Smooth muscle cell (in vitro differentiated cells): Measurements from ENCODE around the gene ZBTB16. TPM values are rescaled to one million over a fixed set of nuclear protein-coding genes. Genes with fewer than 3 reads are reported as not detected.

Source experiments
- DNase-seq: peaks from one replicate; lab custom pipeline; 2025; ENCODE audit not compliant: unreplicated experiment; lab: John Stamatoyannopoulos, UW
- H2AFZ ChIP-seq: fragments of 200-600 bp; sonication (generic); 2 replicates; pipeline ENCODE4 v1.6.0; 2016; ENCODE audit warnings: antibody characterized with exemption, low read depth, mild to moderate bottlenecking
- H3F3A ChIP-seq: fragments of 200-600 bp; sonication (generic); 2 replicates; pipeline ENCODE4 v1.6.0; 2017; ENCODE audit warnings: antibody characterized with exemption, low read depth
- H3K27ac ChIP-seq: fragments of 200-600 bp; sonication (generic); 2 replicates; pipeline ENCODE4 v1.5.1; 2016; ENCODE audit warnings: low read depth, mild to moderate bottlenecking
- H3K27me3 ChIP-seq: fragments of 200-600 bp; sonication (generic); 2 replicates; pipeline ENCODE4 v1.6.1; 2016; ENCODE audit warnings: low read depth, mild to moderate bottlenecking
- H3K36me3 ChIP-seq: fragments of 200-600 bp; sonication (generic); 2 replicates; pipeline ENCODE4 v1.5.1; 2016; ENCODE audit warnings: low read depth
- H3K4me1 ChIP-seq: fragments of 200-600 bp; sonication (generic); 2 replicates; pipeline ENCODE4 v1.5.1; 2016; ENCODE audit warnings: low read depth
- H3K4me2 ChIP-seq: fragments of 200-600 bp; sonication (generic); 2 replicates; pipeline ENCODE4 v1.6.0; 2016; ENCODE audit warnings: mild to moderate bottlenecking
- H3K4me3 ChIP-seq: fragments of 200-600 bp; sonication (generic); 2 replicates; pipeline ENCODE4 v1.5.1; 2016; ENCODE audit warnings: mild to moderate bottlenecking
- H3K79me2 ChIP-seq: fragments of 200-600 bp; sonication (generic); 2 replicates; pipeline ENCODE4 v1.6.0; 2016; ENCODE audit warnings: low read depth, mild to moderate bottlenecking
- H3K9ac ChIP-seq: fragments of 200-600 bp; sonication (generic); 2 replicates; pipeline ENCODE4 v1.6.0; 2016; ENCODE audit warnings: low read depth
- H3K9me3 ChIP-seq: fragments of 200-600 bp; sonication (generic); replicated peaks from 2 replicates; pipeline ENCODE4 v1.5.1; 2016; ENCODE audit warnings: low read depth
- H4K20me1 ChIP-seq: fragments of 200-600 bp; sonication (generic); 2 replicates; pipeline ENCODE4 v1.6.0; 2016; ENCODE audit warnings: low read depth
- CTCF ChIP-seq: fragments of 200-600 bp; sonication (generic); IDR thresholded peaks from 2 replicates; pipeline ENCODE4 v1.5.1; 2017; ENCODE audit warnings: borderline replicate concordance, mild to moderate bottlenecking, antibody characterized with exemption; ENCODE audit not compliant: insufficient read depth, poor library complexity, severe bottlenecking
- WGBS: methylation state at CpG from one replicate; pipeline ENCODE4 v1.1.7; 2016; ENCODE audit warnings: low lambda C conversion rate; 5-methylcytosine and 5-hydroxymethylcytosine counted together
- polyA plus RNA-seq: library from polyadenylated mRNA; unstranded; fragments of >200 nt; fragmentation: Nextera tagmentation; extraction: Ambion mirVana; gene quantifications from 2 replicates; pipeline ENCODE4 v1.2.1, GENCODE V29; 2016
- total RNA-seq: library from RNA; depleted of rRNA; stranded (reverse); fragments of >200 nt; gene quantifications from 2 replicates; pipeline ENCODE4 v1.2.3, GENCODE V29; 2014

The ZBTB16 gene
- total and polyA plus RNA-seq, 2 experiments from 2014 or later = not detected

- no peak overlapping the region for H3K27ac ChIP-seq
- H4K20me1 ChIP-seq = no peaks in the 10 kb centered on the region
- no peak for DNase-seq
- no peak overlapping the region for H3K9ac ChIP-seq
- no peaks in the 10 kb centered on the region for H3F3A ChIP-seq
- H2AFZ ChIP-seq = no peak overlapping the region
- H3K36me3 ChIP-seq = no peaks in the 10 kb centered on the region
- no peaks in the 10 kb centered on the region for H3K9me3 ChIP-seq
- WGBS = 75% methylated on average over 2 of the region's 2 CpGs
- no peak overlapping the region for H3K4me3 ChIP-seq
- H3K4me2 ChIP-seq = no peak overlapping the region
- no peaks in the 10 kb centered on the region for H3K79me2 ChIP-seq
- no peak for TF ChIP-seq CTCF
- H3K27me3 ChIP-seq = peaks cover 67% of the 10 kb centered on the region
- peaks cover 7% of the 10 kb centered on the region for H3K4me1 ChIP-seq
Observed at GRCh38 chr11:114033572-114033971, 25.9 kb upstream of the ZBTB16 start.

GRCh38 chr11:114034956-114035355, 24.6 kb upstream of the ZBTB16 start:
- no peaks in the 10 kb centered on the region for H3K9me3 ChIP-seq
- H3K27ac ChIP-seq = no peak overlapping the region
- WGBS = 90% methylated on average over 11 of the region's 11 CpGs
- H4K20me1 ChIP-seq = no peaks in the 10 kb centered on the region
- H3K9ac ChIP-seq = no peak overlapping the region
- no peaks in the 10 kb centered on the region for H3K79me2 ChIP-seq
- H3K36me3 ChIP-seq = no peaks in the 10 kb centered on the region
- no peak overlapping the region for H2AFZ ChIP-seq
- no peak overlapping the region for H3K4me2 ChIP-seq
- H3K4me1 ChIP-seq = peaks cover 7% of the 10 kb centered on the region
- no peaks in the 10 kb centered on the region for H3F3A ChIP-seq
- no peak for DNase-seq
- H3K4me3 ChIP-seq = no peak overlapping the region
- TF ChIP-seq CTCF = no peak
- H3K27me3 ChIP-seq = peaks cover 53% of the 10 kb centered on the region

GRCh38 chr11:114036147-114036811, 23.2 kb upstream of the ZBTB16 start:
- Histone ChIP-seq H2AFZ (peak overlapping the region; percentile 73), H3K36me3 (no peaks in the 10 kb centered on the region), H3K9ac (no peak overlapping the region), H3F3A (no peaks in the 10 kb centered on the region), H4K20me1 (no peaks in the 10 kb centered on the region), H3K27ac (no peak overlapping the region), H3K4me3 (peak overlapping the region; percentile 55), H3K4me1 (peaks cover 10% of the 10 kb centered on the region), H3K79me2 (no peaks in the 10 kb centered on the region), H3K4me2 (peak overlapping the region; percentile 91), H3K9me3 (no peaks in the 10 kb centered on the region), H3K27me3 (peaks cover 40% of the 10 kb centered on the region)
- 5% methylated on average over 37 of the region's 37 CpGs for WGBS
- DNase-seq = peak; percentile 30
- peak; percentile 91 for TF ChIP-seq CTCF

GRCh38 chr11:114036958-114037357, 22.6 kb upstream of the ZBTB16 start:
- no peaks in the 10 kb centered on the region for H3K9me3 ChIP-seq
- no peak for DNase-seq
- H3K4me2 ChIP-seq = no peak overlapping the region
- no peak overlapping the region for H3K9ac ChIP-seq
- H2AFZ ChIP-seq = no peak overlapping the region
- no peaks in the 10 kb centered on the region for H4K20me1 ChIP-seq
- H3F3A ChIP-seq = no peaks in the 10 kb centered on the region
- no peak overlapping the region for H3K27ac ChIP-seq
- no peak overlapping the region for H3K4me3 ChIP-seq
- no peak for TF ChIP-seq CTCF
- H3K79me2 ChIP-seq = no peaks in the 10 kb centered on the region
- H3K4me1 ChIP-seq = peaks cover 10% of the 10 kb centered on the region
- H3K27me3 ChIP-seq = peaks cover 37% of the 10 kb centered on the region
- no peaks in the 10 kb centered on the region for H3K36me3 ChIP-seq
- WGBS = 98% methylated on average over 3 of the region's 3 CpGs
